NB4 (cell line): Measurements from ENCODE around the gene ACSS3.

ENCODE experiments used
- DNase-seq: peaks from one replicate; pipeline ENCODE4 v3.0.0; 2010; ENCODE audit warnings: low read depth
- H3K4me3 ChIP-seq: one replicate; pipeline ENCODE4 v1.5.1; 2011; ENCODE audit warnings: mild to moderate bottlenecking, low read depth, low read length, moderate library complexity
- MAX ChIP-seq: IDR thresholded peaks from 2 replicates; pipeline ENCODE4 v1.6.1; 2011; ENCODE audit warnings: low read depth, low read length
- MYC ChIP-seq: IDR thresholded peaks from 2 replicates; pipeline ENCODE4 v1.6.1; 2011; ENCODE audit warnings: low read depth, low read length
- POLR2A ChIP-seq: IDR thresholded peaks from 2 replicates; pipeline ENCODE4 v1.6.1; 2011; ENCODE audit warnings: mild to moderate bottlenecking; ENCODE audit not compliant: insufficient read length; ENCODE audit errors: extremely low read depth
- TF ChIP-seq, protein P1 (sequence below): IDR thresholded peaks from one replicate; pipeline ENCODE4 v1.5.1; 2012; ENCODE audit warnings: low read depth, low read length

The ACSS3 gene

DNA sequence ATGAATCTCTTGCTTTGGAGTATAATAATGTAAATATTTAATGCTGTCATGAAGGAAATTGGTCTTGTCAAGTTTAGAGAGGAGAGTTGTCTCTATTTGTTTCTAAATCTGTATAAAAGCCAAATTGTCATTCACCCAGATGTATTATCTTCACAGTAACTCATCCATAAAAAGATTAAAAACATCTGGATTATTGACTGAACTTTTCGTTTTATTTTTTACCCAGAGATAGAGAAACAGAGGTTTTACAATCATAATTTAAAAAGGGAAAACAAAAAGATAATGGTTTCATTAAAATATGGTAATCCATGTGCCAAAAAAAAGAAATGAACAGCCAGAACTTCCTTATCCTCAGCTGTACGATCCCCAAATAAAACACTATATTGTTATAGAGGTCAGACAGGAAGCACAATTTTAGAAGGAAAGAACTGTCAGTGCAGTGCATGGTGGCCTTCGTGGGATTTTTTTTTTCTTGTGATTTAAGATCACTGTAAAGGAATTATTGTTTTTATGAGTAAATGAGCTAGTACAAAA is 125.9 kb downstream of the ACSS3 start:
- no peak overlapping the region for H3K4me3 ChIP-seq
- TF ChIP-seq, protein P1, sequence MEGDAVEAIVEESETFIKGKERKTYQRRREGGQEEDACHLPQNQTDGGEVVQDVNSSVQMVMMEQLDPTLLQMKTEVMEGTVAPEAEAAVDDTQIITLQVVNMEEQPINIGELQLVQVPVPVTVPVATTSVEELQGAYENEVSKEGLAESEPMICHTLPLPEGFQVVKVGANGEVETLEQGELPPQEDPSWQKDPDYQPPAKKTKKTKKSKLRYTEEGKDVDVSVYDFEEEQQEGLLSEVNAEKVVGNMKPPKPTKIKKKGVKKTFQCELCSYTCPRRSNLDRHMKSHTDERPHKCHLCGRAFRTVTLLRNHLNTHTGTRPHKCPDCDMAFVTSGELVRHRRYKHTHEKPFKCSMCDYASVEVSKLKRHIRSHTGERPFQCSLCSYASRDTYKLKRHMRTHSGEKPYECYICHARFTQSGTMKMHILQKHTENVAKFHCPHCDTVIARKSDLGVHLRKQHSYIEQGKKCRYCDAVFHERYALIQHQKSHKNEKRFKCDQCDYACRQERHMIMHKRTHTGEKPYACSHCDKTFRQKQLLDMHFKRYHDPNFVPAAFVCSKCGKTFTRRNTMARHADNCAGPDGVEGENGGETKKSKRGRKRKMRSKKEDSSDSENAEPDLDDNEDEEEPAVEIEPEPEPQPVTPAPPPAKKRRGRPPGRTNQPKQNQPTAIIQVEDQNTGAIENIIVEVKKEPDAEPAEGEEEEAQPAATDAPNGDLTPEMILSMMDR = no peak
- no peak for TF ChIP-seq MAX
- no peak for TF ChIP-seq POLR2A
- TF ChIP-seq MYC = no peak
- DNase-seq = no peak

DNA sequence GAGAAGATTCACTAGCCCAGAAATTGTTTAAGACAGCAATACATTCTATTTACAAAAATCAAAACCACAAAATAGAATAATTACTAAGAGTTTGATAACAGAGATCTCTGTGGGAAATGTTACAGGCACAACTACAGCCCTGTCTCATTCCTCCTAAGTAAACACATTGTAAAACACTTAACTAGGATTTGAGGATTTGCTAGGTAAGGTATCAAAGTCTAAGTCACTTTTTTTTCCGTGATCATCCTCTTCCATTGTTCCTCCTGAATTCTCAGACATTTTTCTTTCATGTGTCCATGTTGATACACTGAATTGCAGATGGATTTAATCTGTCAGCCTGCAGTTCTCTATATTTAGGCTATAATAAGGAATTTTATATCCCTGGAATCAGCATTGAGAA is 127.5 kb downstream of the ACSS3 start:
- TF ChIP-seq, protein P1 = no peak
- TF ChIP-seq MAX = no peak
- no peak for TF ChIP-seq MYC
- no peak for TF ChIP-seq POLR2A
- no peak for DNase-seq
- H3K4me3 ChIP-seq = no peak overlapping the region

DNA sequence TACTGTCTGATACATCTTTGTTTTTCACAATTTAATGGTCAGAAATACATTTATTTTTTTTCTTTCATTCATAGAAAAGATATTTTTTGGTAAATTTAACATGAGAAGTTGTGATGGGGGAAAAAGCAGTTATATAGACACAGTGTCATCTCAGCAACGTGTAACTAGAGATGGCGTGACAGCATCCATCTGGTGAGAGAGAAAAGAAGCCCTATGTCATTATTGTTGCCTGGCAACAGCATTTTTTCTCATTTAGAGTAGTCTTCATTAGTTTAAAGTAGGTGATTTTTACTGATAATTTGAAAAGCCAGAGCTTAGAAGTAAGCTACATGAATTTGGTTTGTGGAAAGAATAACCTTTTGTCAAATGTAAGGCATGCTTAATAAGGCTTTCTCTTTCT is 128.6 kb downstream of the ACSS3 start:
- H3K4me3 ChIP-seq = no peak overlapping the region
- DNase-seq = no peak
- TF ChIP-seq MAX (no peak), MYC (no peak), POLR2A (no peak)
- TF ChIP-seq, protein P1 = no peak

- DNase-seq = no peak
- no peak overlapping the region for H3K4me3 ChIP-seq
- TF ChIP-seq, protein P1 = no peak
- no peak for TF ChIP-seq MYC
- no peak for TF ChIP-seq MAX
- TF ChIP-seq POLR2A = no peak
These were observed 129.3 kb downstream of the ACSS3 start for GRCh38 chr12:81207173-81207572.

GRCh38 chr12:81207664-81208063 is 129.8 kb downstream of the ACSS3 start:
- no peak for DNase-seq
- TF ChIP-seq, protein P1 = no peak
- no peak for TF ChIP-seq MAX
- TF ChIP-seq MYC = no peak
- TF ChIP-seq POLR2A = no peak
- no peak overlapping the region for H3K4me3 ChIP-seq

DNA sequence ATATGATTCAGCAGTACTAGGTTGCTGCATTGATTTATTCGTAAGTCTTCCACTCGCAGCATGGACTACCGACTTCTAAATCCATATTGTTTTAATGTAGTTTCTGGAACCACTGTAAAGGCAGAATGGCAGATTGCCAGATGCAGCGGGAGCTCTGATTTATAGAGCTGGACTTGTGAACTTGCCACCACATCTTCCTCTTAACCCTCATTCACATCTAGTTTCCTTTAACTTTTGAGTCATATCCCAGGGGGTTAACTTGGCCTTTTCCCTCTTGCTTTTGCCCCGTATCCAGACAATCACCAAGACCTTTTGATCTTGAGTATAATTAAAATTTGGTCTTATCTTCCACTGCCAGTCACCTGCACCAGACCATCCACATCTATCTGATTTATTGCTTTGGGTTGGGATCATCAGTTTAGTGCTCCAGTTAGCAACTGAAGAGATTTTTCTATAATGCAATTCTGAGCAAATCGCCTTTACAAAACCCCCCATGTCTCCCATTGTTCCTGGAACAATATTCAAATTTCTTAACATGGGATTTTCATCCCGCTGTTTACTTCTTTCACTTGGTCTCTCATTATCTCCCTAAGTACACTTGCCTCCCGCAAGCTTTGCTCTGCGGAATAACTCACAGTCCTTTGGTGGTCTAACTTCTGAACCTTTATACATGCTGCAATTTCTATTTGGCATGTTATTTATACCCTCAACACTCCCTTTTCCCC is 130.5 kb downstream of the ACSS3 start:
- no peak for TF ChIP-seq POLR2A
- TF ChIP-seq, protein P1 = no peak
- no peak for TF ChIP-seq MAX
- TF ChIP-seq MYC = no peak
- no peak for DNase-seq
- H3K4me3 ChIP-seq = no peak overlapping the region
